T47D (cell line): ENCODE results near the gene PDE9A.

Experiments used
- DNase-seq, 2 experiments: peaks; one replicate each; pipeline versions ENCODE4 v3.0.0 to v3.0.0-alpha.2; 2011 to 2012; ENCODE audit warnings: low read depth in 1 of 2, low spot score in 1 of 2
- JUND ChIP-seq: IDR thresholded peaks from 2 replicates; pipeline ENCODE4 v1.6.1; 2012; ENCODE audit warnings: low read depth
- in situ Hi-C: cut with HindIII; loops from 2 replicates; pipeline ENCODE4 v1.10.0; 2016; ENCODE audit warnings: low sequenced_read_pairs, low pct_unique_long_range_greater_than_20kb

The PDE9A gene

GRCh38 chr21:42669041-42669440 lies 15.6 kb downstream of the PDE9A start:
- in situ Hi-C loops, result no loop called here
- no peak for DNase-seq
- no peak for TF ChIP-seq JUND

GRCh38 chr21:42670058-42670880 lies 16.8 kb downstream of the PDE9A start:
- in situ Hi-C loops, result no loop called here
- no peak for TF ChIP-seq JUND
- DNase-seq, result no peak

GRCh38 chr21:42670884-42671283 lies 17.5 kb downstream of the PDE9A start:
- in situ Hi-C loops, result no loop called here
- no peak for TF ChIP-seq JUND
- DNase-seq, result no peak

GRCh38 chr21:42671778-42672593 lies 18.6 kb downstream of the PDE9A start:
- in situ Hi-C loops, result no loop called here
- TF ChIP-seq JUND, result no peak
- DNase-seq, result no peak

- TF ChIP-seq JUND, result no peak
- in situ Hi-C loops, result no loop called here
- DNase-seq, result no peak
Observed at GRCh38 chr21:42672699-42673458, 19.5 kb downstream of the PDE9A start.

- in situ Hi-C loops, result no loop called here
- TF ChIP-seq JUND, result no peak
- DNase-seq, result no peak
Observed at GRCh38 chr21:42673633-42674328, 20.4 kb downstream of the PDE9A start.

- no peak for TF ChIP-seq JUND
- in situ Hi-C loops, result no loop called here
- no peak for DNase-seq
Observed at GRCh38 chr21:42674351-42674940, 21.0 kb downstream of the PDE9A start.

- DNase-seq, result no peak
- no peak for TF ChIP-seq JUND
- in situ Hi-C loops, result no loop called here
Observed at GRCh38 chr21:42675403-42675802, 22.0 kb downstream of the PDE9A start.

- no peak for DNase-seq
- in situ Hi-C loops, result no loop called here
- TF ChIP-seq JUND, result no peak
Observed at GRCh38 chr21:42676808-42677207, 23.4 kb downstream of the PDE9A start.

GRCh38 chr21:42677339-42678321 lies 24.2 kb downstream of the PDE9A start:
- TF ChIP-seq JUND, result no peak
- DNase-seq, result no peak
- in situ Hi-C loops, result no loop called here
